ENCODE data around the gene ZNF385B.
A peak's percentile ranks its signal among the peaks of the same experiment; 100 is the strongest.

GRCh38 chr2:179606141-179606540 is 255.3 kb downstream of the ZNF385B start:
- TF ChIP-seq TCF12 (IDR thresholded peaks at IDR 0.05; ENCODE audit: low read depth) (no peak), FOXM1 (IDR thresholded peaks at IDR 0.05; ENCODE audit: borderline replicate concordance, low read depth) (no peak), RAD21 (IDR thresholded peaks at IDR 0.05; ENCODE audit: low read depth) (no peak), USF1 (IDR thresholded peaks at IDR 0.05) (peak; percentile 47), EGR1 (IDR thresholded peaks at IDR 0.05) (no peak), CEBPB (IDR thresholded peaks at IDR 0.05) (no peak), MAX (IDR thresholded peaks at IDR 0.05) (no peak), TAF1 (IDR thresholded peaks at IDR 0.05; ENCODE audit: low read depth) (no peak), NFIC (IDR thresholded peaks at IDR 0.05) (no peak), ZBTB7A (IDR thresholded peaks at IDR 0.05; ENCODE audit: low read depth) (no peak), YY1 (IDR thresholded peaks at IDR 0.05; ENCODE audit: low read depth) (no peak), EP300 (IDR thresholded peaks at IDR 0.05; ENCODE audit: borderline replicate concordance) (no peak), TEAD4 (IDR thresholded peaks at IDR 0.05) (no peak)
- TF ChIP-seq, protein P1, sequence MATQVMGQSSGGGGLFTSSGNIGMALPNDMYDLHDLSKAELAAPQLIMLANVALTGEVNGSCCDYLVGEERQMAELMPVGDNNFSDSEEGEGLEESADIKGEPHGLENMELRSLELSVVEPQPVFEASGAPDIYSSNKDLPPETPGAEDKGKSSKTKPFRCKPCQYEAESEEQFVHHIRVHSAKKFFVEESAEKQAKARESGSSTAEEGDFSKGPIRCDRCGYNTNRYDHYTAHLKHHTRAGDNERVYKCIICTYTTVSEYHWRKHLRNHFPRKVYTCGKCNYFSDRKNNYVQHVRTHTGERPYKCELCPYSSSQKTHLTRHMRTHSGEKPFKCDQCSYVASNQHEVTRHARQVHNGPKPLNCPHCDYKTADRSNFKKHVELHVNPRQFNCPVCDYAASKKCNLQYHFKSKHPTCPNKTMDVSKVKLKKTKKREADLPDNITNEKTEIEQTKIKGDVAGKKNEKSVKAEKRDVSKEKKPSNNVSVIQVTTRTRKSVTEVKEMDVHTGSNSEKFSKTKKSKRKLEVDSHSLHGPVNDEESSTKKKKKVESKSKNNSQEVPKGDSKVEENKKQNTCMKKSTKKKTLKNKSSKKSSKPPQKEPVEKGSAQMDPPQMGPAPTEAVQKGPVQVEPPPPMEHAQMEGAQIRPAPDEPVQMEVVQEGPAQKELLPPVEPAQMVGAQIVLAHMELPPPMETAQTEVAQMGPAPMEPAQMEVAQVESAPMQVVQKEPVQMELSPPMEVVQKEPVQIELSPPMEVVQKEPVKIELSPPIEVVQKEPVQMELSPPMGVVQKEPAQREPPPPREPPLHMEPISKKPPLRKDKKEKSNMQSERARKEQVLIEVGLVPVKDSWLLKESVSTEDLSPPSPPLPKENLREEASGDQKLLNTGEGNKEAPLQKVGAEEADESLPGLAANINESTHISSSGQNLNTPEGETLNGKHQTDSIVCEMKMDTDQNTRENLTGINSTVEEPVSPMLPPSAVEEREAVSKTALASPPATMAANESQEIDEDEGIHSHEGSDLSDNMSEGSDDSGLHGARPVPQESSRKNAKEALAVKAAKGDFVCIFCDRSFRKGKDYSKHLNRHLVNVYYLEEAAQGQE (IDR thresholded peaks at IDR 0.05; ENCODE audit: low read depth): no peak

All from Ishikawa (cell line).